ENCODE results near the gene AGBL4.

The AGBL4 gene

DNA sequence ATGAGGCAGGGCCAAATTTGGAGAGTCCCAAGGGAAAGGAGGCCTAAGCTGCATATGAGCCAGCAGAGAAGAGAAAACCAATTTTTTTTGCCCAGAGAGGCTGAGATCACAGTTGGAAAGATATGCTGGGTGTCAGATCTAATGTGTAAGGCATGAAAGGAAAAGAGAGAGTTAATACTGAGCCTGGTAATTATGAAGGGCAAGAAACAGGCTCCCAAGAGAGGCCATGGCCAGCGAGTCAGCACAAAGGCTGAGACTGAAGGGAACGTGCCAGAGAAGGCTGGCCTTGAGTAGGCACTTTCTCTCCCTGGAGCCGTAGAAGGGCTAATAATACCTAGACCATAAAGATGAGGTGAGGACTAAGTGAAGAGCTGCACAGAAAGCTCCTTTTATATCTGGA, 1215.3 kb downstream of the AGBL4 start:
- no peak for DNase-seq

DNA sequence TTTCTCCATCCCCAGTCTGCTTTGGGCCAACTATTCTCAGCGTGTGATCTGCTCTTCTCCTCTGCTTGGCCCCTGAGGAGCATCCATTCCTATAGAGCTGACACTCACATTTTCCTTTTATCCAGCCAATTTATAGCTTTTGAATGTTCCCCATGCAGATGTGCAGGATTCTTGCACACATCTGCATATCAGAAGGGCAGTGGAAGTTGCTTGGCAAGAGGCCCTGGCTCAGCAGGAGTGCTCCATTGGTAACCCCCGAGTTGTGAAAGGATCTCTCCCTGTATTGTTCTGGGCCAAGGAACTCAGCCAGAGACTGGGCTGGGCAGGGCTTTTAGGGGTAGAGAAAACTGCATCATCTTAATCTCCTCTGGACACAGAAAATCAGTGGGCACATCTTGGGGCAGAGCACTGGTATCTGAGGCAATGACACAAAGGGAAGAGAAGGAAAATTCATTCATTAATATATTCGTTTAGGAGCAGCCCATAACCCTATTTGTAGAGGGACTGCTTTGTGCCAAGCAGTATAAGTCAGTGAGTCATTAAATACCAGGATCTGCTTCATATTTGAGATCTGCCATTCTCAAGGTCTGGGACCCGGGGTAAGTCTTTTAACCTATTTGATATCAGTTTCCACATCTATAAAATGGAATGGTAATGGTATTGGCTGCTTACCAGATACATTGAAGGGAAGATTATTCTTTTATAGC, 1216.0 kb downstream of the AGBL4 start:
- no peak for DNase-seq

- DNase-seq, result no peak
These were observed 1220.3 kb downstream of the AGBL4 start for GRCh38 chr1:48803474-48803873.

DNA sequence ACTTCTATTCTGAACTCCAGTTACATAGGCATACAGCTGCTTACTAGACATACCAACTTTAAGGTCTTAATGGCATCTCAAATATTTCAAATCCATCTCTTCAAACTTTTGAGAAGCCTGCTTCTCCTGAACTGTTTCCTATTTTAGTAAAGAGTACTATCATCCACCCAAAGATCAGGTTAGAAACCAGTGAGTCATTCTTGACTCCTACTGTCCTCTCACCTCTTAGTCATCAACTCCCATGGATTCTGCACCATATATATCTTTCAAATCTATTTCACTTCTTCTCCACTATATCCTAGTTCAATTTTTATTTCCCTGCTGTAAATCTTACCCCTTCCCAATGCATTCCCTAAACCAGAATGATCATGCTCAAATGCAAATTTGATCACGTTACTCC, 1228.9 kb downstream of the AGBL4 start:
- DNase-seq, result no peak

GRCh38 chr1:48793863-48794262, 1229.9 kb downstream of the AGBL4 start:
- no peak for DNase-seq

DNA sequence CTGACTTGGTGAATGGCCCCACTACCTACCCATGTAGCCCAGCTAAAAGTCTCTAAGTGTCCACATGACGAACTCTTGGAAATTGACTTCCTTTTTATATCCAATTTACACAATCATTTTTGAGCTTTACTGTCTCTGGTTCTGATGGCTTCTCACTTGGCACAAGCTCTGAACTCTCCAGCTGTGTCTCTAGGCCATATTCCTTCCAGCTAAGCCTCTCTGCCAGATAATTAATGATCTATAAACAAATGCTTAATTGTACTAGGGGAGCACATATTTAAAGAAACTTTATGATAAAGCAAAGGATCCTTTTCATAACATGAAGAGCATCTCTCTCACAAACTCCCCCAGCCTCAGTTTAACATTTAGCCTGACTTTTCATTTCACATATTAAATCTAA, 1230.8 kb downstream of the AGBL4 start:
- DNase-seq, result peak in 1 of 2 experiments; percentile 32

GRCh38 chr1:48790397-48790796, 1233.4 kb downstream of the AGBL4 start:
- no peak for DNase-seq

DNA sequence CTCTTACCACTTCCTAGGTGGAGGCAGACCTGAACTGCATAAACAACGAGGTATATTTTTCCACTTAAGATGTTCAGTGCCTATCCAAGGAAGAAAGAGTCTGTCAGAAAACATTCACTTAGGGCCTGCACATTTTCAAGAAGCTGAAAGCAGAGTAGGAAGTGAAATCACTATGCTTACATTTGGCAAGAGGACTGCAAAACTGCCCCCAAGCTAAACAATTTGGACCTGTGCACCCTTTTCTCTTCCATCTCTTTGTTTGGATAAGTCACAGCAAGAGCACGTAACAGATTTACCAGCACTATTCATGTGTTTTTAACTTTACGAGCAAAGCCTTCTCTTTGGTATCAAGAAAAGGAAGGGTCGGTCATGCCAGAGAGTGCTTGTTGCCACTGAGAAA, 1233.9 kb downstream of the AGBL4 start:
- no peak for DNase-seq

- no peak for DNase-seq
These were observed 1237.9 kb downstream of the AGBL4 start for GRCh38 chr1:48785869-48786268.

- no peak for DNase-seq
These were observed 1239.5 kb downstream of the AGBL4 start for GRCh38 chr1:48784301-48784700.

DNA sequence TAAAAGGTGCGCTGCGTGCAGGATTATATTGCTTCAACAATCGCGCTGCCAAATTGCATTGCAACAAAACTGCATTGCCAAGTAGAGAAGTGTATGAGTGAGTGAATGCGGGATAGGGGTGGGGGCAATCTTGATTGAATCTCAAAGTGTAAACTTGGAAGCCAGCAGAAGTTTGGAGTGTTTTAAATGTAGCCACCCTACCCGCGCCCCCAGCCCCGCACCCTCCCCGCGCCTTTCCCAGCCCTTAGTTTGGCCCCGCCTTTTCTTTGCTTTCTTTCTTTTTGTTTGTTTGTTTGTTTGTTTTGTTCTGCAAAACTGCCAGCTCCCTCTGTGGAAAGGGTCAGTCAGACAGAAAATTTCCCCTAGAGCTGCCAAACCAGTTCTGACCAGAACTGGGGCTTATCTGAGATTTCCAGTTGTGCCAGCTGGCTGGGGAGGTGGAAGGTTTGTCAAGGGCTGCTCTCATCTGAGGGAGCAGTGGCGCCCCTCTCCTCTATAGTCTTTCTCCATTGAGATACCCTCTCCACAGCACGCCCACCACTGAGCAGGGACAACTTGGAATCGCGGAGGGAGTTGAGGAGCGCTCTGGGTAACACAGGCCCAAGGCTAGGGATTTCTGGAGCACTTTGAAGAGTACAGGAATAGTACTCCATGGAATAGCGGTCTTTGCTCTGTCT, 1246.4 kb downstream of the AGBL4 start:
- DNase-seq, result no peak

GRCh38 chr1:48776393-48777218, 1247.1 kb downstream of the AGBL4 start, which contains the start of gene BEND5:
Gene BEND5 (minus strand): TSS chr1:48776891. CDS start chr1:48776831, 60 bp downstream.
- DNase-seq, result peak; percentile 56 to 78

DNA sequence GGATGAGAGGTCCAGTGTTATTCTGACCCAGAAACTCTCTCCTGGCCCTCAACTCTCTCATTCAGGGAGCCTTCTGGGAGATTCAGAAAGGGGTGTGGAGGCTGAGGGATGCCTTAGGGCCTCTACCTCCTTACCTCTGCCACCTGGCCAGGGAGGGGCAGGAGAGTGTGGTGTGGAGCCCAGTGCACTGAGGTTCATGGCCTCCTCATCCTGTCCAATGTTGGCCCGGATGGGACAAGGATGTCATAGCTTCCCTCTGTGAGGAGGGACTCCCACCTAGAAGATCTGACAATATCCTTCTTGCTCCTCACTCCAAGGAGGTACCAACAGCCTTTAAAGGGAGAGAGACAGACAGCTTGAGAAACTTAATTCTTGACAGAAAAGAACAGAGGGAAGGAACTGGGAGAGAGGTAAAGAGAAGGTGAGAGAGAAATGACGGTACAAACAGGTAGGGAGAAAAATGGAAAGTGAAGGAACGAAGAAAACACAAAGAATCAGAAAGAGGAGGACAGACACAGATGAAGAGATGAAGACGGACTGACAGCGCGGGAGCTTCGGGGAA, 1247.8 kb downstream of the AGBL4 start:
- DNase-seq, result no peak

DNA sequence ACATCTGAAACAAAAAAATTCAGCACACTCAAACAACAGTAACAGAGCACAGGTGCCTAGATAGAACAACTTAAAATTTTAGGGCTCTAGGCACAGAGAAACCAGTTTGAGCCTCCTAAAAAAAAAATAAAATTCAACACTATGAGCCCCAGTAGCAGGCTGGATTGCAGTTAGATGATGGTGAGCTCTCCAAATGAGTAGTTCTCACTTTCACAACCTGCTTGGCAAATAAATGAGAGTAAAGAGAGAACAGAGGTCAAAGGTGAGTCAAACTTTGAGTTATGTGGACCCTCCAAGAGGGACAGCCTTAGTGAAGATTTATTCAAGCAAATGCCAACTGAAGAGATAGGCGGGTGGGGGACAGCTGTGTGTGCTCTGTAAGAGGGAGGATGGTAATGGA, 1250.6 kb downstream of the AGBL4 start:
- no peak for DNase-seq

DNA sequence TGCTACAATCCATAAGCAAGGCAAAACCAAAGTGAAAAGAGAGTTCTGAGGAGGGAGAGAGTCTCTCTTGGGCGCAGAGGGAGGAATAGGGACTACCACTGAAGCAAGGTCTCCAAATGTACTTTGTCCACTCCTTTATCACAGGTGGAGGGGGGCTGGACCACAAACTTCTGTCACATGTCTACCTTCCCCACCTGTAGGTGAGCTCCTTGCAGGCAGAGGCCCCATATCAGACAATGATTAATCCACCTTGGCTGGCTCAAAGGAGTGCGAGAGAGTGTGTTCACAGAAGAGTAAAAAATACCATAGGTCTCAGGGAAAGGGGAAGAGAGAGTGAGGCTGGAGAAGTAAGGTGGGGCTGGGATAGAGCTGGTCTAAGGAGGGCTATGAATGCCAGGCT, 1251.5 kb downstream of the AGBL4 start:
- no peak for DNase-seq

DNA sequence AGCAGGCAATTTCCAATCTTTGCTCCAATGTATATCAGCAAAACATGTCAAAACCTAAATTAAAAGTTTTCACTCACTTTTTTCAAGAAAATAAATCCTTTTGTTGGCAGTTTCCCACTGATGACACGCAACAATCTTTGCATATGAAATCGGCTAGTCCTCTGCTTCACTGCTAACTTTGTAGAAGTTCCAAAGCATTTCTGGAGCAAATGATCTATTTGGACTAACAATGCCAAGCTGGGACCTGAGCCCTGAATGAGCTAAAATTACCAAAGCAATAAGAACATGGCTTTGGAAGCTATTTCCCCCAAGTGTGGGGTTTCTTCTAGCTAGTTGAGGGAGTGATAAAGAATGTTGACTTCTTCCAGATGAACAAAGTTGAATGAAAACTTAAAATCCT, 1252.2 kb downstream of the AGBL4 start:
- no peak for DNase-seq

- no peak for DNase-seq
These were observed 1255.7 kb downstream of the AGBL4 start for GRCh38 chr1:48767975-48768510.

- no peak for DNase-seq
These were observed 1258.4 kb downstream of the AGBL4 start for GRCh38 chr1:48765335-48765734.

- DNase-seq, result no peak
These were observed 1261.8 kb downstream of the AGBL4 start for GRCh38 chr1:48761986-48762385.

GRCh38 chr1:48761411-48761810, 1262.3 kb downstream of the AGBL4 start:
- DNase-seq, result no peak

DNA sequence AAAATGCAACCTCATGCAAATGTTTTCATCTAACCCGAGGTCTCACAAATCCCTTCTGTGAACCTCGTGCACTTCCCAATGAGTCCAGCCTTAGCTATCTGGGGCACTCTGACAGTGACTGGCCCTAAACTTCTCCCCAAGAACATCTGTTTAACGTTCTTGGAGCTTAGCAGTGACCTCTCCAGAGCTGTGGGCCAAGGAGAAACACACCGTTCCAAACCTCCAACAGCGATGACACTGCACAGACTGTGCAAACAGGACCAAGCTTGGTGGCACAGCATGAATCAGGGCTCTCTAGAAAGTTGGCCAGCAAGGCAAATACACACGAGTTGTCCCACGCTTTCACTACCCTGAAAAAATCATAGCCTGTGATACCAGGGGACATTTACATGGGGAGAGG, 1262.9 kb downstream of the AGBL4 start:
- no peak for DNase-seq

GRCh38 chr1:48758976-48759375, 1264.8 kb downstream of the AGBL4 start:
- DNase-seq, result no peak

GRCh38 chr1:48757363-48757762, 1266.4 kb downstream of the AGBL4 start:
- no peak for DNase-seq
